OCI-LY3 (cell line): Measurements from ENCODE around the gene PICALM.
A peak's percentile ranks its signal among the peaks of the same experiment; 100 is the strongest.

ENCODE experiments used
- H2AFZ ChIP-seq: fragments of 200-600, 300-600 bp; shearing (Covaris generic); 2 replicates; pipeline ENCODE4 v1.6.0; 2014; ENCODE audit warnings: antibody characterized with exemption, low read depth, low read length
- H3K27ac ChIP-seq: fragments of 200-600, 300-600 bp; sonication (generic); 2 replicates; pipeline ENCODE4 v1.5.1; 2014; ENCODE audit warnings: mild to moderate bottlenecking, low read length, moderate library complexity, mixed read lengths
- H3K27me3 ChIP-seq: fragments of 200-600, 300-600 bp; sonication (generic); 2 replicates; pipeline ENCODE4 v1.6.1; 2014; ENCODE audit warnings: low read depth, low read length, mixed read lengths
- H3K36me3 ChIP-seq: fragments of 200-600, 300-600 bp; sonication (generic); replicated peaks from 2 replicates; pipeline ENCODE3; 2014; ENCODE audit warnings: low read depth, low read length, mixed read lengths
- H3K4me1 ChIP-seq: fragments of 300-600, 200-600 bp; sonication (generic); 2 replicates; pipeline ENCODE4 v1.6.1; 2014; ENCODE audit warnings: low read length, mixed read lengths
- H3K4me2 ChIP-seq: fragments of 200-600, 300-600 bp; sonication (generic); 2 replicates; pipeline ENCODE4 v1.6.1; 2014; ENCODE audit warnings: low read length, mixed read lengths
- H3K4me3 ChIP-seq: fragments of 300-600, 200-600 bp; sonication (generic); 2 replicates; pipeline ENCODE4 v1.5.1; 2014; ENCODE audit warnings: antibody characterized with exemption, mild to moderate bottlenecking, low read length, moderate library complexity
- H3K79me2 ChIP-seq: fragments of 300-600, 200-600 bp; shearing (Covaris generic); 2 replicates; pipeline ENCODE4 v1.6.1; 2014; ENCODE audit warnings: mild to moderate bottlenecking, low read length, mixed read lengths
- H3K9ac ChIP-seq: fragments of 300-600, 200-600 bp; shearing (Covaris generic); 2 replicates; pipeline ENCODE4 v1.6.0; 2014; ENCODE audit warnings: mild to moderate bottlenecking, low read length, moderate library complexity
- H3K9me3 ChIP-seq: fragments of 200-600, 300-600 bp; shearing (Covaris generic); 2 replicates; pipeline ENCODE4 v1.6.1; 2014; ENCODE audit warnings: low read length, mixed read lengths; ENCODE audit not compliant: insufficient read depth
- H4K20me1 ChIP-seq: fragments of 200-600, 300-600 bp; sonication (generic); 2 replicates; pipeline ENCODE4 v1.6.1; 2016; ENCODE audit warnings: low read length, mixed read lengths; ENCODE audit not compliant: insufficient read depth
- EZH2phosphoT487 ChIP-seq: fragments of 200-600 bp; shearing (Covaris generic); IDR thresholded peaks from 2 replicates; pipeline ENCODE4 v1.6.1; 2018; ENCODE audit warnings: antibody characterized with exemption, mixed run types, low read depth
- TF ChIP-seq, protein P1 (sequence below): fragments of 200-600, 300-600 bp; sonication (generic); IDR thresholded peaks from 2 replicates; pipeline ENCODE4 v1.5.1; 2014; ENCODE audit warnings: antibody characterized with exemption, low read length, low read depth

PICALM gene

DNA sequence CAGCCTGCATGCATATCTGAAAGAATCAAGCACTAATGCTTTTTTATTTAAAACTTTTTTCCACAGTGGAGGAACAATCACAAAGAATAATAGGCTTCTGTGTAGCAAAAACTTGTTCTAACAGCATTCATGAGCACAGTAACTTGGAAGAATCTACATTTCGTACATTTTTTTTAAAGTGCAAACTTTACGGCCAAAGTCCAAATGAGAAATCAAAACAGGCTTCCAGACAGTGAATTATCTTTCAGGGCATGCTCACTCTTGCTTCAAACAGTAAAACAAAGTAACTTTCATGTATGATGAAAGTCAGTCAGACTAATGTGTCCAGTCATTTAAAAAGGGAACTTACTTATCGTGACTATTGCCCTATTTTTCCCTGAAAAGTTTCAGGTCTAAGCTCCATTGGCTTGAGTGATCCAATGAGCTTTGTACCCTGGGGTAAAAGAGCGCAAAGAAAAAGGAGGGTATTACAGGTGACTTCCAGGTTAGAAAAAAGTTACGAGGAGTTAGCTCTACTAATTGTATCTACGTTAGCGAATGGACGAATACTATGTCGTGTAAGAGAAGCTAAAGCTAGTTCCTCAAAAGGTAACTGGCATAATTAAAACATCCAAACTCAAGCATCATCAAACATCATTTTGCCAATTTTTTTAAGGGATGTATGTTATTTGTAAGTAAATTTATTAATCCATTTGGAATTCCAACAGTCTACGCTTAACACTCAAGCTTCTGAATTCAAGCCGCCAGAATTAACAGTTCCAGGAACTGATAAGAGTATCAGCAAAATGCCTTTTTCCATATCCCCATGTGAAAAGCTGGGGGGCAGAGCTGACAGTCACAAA is 1.7 kb downstream of the PICALM start:
- no peak overlapping the region for H2AFZ ChIP-seq
- peak overlapping the region; percentile 95 for H3K27ac ChIP-seq
- H3K4me2 ChIP-seq, result peak overlapping the region; percentile 92
- no peaks in the 10 kb centered on the region for H3K9me3 ChIP-seq
- H3K36me3 ChIP-seq, result peaks cover 9% of the 10 kb centered on the region
- H3K9ac ChIP-seq, result peak overlapping the region; percentile 86
- no peaks in the 10 kb centered on the region for H3K27me3 ChIP-seq
- peak overlapping the region; percentile 80 for H3K4me3 ChIP-seq
- H4K20me1 ChIP-seq, result peaks cover 57% of the 10 kb centered on the region
- H3K4me1 ChIP-seq, result peaks cover 52% of the 10 kb centered on the region
- H3K79me2 ChIP-seq, result peaks cover 67% of the 10 kb centered on the region
- TF ChIP-seq EZH2phosphoT487, result no peak
- TF ChIP-seq, protein P1, sequence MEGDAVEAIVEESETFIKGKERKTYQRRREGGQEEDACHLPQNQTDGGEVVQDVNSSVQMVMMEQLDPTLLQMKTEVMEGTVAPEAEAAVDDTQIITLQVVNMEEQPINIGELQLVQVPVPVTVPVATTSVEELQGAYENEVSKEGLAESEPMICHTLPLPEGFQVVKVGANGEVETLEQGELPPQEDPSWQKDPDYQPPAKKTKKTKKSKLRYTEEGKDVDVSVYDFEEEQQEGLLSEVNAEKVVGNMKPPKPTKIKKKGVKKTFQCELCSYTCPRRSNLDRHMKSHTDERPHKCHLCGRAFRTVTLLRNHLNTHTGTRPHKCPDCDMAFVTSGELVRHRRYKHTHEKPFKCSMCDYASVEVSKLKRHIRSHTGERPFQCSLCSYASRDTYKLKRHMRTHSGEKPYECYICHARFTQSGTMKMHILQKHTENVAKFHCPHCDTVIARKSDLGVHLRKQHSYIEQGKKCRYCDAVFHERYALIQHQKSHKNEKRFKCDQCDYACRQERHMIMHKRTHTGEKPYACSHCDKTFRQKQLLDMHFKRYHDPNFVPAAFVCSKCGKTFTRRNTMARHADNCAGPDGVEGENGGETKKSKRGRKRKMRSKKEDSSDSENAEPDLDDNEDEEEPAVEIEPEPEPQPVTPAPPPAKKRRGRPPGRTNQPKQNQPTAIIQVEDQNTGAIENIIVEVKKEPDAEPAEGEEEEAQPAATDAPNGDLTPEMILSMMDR, result no peak

- peak overlapping the region; percentile 92 for H3K4me2 ChIP-seq
- no peaks in the 10 kb centered on the region for H3K27me3 ChIP-seq
- H3K9ac ChIP-seq, result peak overlapping the region; percentile 86
- peaks cover 52% of the 10 kb centered on the region for H3K4me1 ChIP-seq
- peak overlapping the region; percentile 95 for H3K27ac ChIP-seq
- H3K9me3 ChIP-seq, result no peaks in the 10 kb centered on the region
- peaks cover 73% of the 10 kb centered on the region for H3K79me2 ChIP-seq
- H4K20me1 ChIP-seq, result peaks cover 63% of the 10 kb centered on the region
- no peak for TF ChIP-seq EZH2phosphoT487
- TF ChIP-seq, protein P1, result no peak
- H2AFZ ChIP-seq, result no peak overlapping the region
- H3K36me3 ChIP-seq, result peaks cover 12% of the 10 kb centered on the region
- H3K4me3 ChIP-seq, result peak overlapping the region; percentile 80
Observed at GRCh38 chr11:86066657-86067008, 2.3 kb downstream of the PICALM start.

DNA sequence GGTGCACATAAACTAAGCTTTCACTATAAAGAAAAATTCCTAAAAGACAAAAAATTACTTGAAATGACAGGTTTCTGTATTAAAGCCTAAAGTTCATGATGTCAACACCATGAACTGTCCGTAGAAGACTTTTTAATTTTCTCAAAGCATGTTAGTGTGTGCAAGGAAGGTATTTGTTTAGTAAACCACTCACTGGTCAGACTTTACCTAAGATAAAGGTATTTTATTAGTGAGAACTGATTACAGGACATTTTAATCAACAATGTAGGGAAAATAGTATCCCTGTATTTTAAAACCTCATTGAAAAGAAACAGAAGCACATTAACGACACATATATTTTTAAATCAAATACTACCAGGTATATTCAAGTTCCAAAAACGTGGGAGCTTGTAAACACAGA is 2.9 kb downstream of the PICALM start:
- peaks cover 69% of the 10 kb centered on the region for H4K20me1 ChIP-seq
- H3K4me3 ChIP-seq, result peak overlapping the region; percentile 80
- H2AFZ ChIP-seq, result no peak overlapping the region

GRCh38 chr11:86064220-86064803 is 4.6 kb downstream of the PICALM start:
- peaks cover 87% of the 10 kb centered on the region for H4K20me1 ChIP-seq
- H3K4me3 ChIP-seq, result peak overlapping the region; percentile 10; the same call in 1 of the 2 replicates
- H3K4me2 ChIP-seq, result peak overlapping the region; percentile 45
- TF ChIP-seq, protein P1, result no peak
- TF ChIP-seq EZH2phosphoT487, result no peak
- H3K27ac ChIP-seq, result no peak overlapping the region
- no peak overlapping the region for H2AFZ ChIP-seq
- peaks cover 21% of the 10 kb centered on the region for H3K36me3 ChIP-seq
- H3K4me1 ChIP-seq, result peaks cover 44% of the 10 kb centered on the region
- no peaks in the 10 kb centered on the region for H3K9me3 ChIP-seq
- no peak overlapping the region for H3K9ac ChIP-seq
- H3K79me2 ChIP-seq, result peaks cover 96% of the 10 kb centered on the region
- no peaks in the 10 kb centered on the region for H3K27me3 ChIP-seq

More for the DNA sequence above, 2.9 kb downstream of the PICALM start:
- Histone ChIP-seq H3K4me2 (peak overlapping the region; percentile 92), H3K9ac (peak overlapping the region; percentile 86), H3K9me3 (no peaks in the 10 kb centered on the region), H3K4me1 (peaks cover 51% of the 10 kb centered on the region), H3K79me2 (peaks cover 79% of the 10 kb centered on the region), H3K27ac (peak overlapping the region; percentile 95; the same call in 1 of the 2 replicates), H3K27me3 (no peaks in the 10 kb centered on the region), H3K36me3 (peaks cover 16% of the 10 kb centered on the region)
- TF ChIP-seq, protein P1, result no peak
- no peak for TF ChIP-seq EZH2phosphoT487
